ENCODE measurements around the gene RECQL5.

DNA sequence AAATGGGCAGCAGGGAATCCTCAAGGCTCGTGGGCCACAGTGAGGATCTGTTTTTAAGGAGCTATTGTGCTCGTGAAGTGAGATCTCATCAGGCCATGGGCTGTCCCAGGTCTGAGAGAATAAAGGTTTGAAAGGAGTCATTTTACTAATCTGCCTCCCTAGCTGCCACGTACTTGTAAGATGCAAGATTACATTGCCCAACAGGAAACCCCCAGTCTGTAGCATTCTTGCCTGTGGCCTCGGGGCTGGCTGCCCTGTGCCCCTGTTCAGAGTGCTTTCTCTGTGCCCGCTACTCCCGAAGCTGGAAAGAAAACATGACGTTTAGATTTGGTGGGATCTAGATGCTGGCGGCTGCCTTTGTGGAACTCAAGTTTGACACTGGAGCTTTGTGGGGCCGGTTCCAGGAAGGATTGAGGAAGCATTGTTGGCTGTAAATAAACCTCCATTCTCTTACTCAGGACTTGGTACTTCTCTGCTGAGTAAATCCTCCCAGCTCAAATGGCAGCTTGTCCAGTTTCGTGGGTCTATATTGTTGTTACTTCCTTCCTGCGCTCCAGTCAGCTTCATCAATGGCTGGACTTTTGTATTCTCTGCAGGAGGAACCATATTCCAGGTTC, 21.4 kb upstream of the RECQL5 start:
- TF ChIP-seq POLR2A (IDR thresholded peaks at IDR 0.05), result no peak
- TF ChIP-seq, protein P1, sequence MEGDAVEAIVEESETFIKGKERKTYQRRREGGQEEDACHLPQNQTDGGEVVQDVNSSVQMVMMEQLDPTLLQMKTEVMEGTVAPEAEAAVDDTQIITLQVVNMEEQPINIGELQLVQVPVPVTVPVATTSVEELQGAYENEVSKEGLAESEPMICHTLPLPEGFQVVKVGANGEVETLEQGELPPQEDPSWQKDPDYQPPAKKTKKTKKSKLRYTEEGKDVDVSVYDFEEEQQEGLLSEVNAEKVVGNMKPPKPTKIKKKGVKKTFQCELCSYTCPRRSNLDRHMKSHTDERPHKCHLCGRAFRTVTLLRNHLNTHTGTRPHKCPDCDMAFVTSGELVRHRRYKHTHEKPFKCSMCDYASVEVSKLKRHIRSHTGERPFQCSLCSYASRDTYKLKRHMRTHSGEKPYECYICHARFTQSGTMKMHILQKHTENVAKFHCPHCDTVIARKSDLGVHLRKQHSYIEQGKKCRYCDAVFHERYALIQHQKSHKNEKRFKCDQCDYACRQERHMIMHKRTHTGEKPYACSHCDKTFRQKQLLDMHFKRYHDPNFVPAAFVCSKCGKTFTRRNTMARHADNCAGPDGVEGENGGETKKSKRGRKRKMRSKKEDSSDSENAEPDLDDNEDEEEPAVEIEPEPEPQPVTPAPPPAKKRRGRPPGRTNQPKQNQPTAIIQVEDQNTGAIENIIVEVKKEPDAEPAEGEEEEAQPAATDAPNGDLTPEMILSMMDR (IDR thresholded peaks at IDR 0.05 in 4 of 5, conservative IDR thresholded peaks at IDR 0.05 in 1 of 5), result no peak
